GM12872 (cell line): ENCODE results near the gene EFTUD2.

Source experiments
- TF ChIP-seq, protein P1 (sequence below): IDR thresholded peaks from 3 replicates; pipeline ENCODE4 v1.5.1; 2011; ENCODE audit warnings: low read depth, mild to moderate bottlenecking, low read length, moderate library complexity; ENCODE audit not compliant: insufficient read depth

The EFTUD2 gene

DNA sequence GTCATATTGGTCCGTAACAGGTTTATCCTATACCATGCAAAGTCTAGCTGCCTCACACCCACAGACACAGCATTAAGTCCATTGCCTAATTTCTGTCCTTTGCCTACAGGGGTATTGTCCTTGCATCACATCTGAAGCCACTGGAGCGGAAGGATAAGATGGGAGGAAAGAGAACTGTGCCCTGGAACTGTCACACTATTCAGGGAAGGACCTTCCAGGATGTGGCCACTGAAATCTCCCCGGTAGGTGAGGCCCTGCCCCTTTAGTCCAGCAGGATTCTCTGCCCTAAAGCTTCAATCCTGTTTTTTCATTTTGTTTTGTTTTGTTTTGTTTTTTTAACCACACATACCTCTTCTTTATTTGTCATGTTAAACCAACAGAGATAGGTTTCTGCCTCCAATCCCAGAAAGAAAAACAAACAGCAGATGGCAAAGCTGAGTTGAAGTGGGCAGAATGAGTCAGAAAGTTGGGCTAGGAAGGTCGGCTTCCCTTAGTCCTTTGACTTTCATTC lies 2.2 kb upstream of the EFTUD2 start:
- TF ChIP-seq, protein P1, sequence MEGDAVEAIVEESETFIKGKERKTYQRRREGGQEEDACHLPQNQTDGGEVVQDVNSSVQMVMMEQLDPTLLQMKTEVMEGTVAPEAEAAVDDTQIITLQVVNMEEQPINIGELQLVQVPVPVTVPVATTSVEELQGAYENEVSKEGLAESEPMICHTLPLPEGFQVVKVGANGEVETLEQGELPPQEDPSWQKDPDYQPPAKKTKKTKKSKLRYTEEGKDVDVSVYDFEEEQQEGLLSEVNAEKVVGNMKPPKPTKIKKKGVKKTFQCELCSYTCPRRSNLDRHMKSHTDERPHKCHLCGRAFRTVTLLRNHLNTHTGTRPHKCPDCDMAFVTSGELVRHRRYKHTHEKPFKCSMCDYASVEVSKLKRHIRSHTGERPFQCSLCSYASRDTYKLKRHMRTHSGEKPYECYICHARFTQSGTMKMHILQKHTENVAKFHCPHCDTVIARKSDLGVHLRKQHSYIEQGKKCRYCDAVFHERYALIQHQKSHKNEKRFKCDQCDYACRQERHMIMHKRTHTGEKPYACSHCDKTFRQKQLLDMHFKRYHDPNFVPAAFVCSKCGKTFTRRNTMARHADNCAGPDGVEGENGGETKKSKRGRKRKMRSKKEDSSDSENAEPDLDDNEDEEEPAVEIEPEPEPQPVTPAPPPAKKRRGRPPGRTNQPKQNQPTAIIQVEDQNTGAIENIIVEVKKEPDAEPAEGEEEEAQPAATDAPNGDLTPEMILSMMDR: no peak

DNA sequence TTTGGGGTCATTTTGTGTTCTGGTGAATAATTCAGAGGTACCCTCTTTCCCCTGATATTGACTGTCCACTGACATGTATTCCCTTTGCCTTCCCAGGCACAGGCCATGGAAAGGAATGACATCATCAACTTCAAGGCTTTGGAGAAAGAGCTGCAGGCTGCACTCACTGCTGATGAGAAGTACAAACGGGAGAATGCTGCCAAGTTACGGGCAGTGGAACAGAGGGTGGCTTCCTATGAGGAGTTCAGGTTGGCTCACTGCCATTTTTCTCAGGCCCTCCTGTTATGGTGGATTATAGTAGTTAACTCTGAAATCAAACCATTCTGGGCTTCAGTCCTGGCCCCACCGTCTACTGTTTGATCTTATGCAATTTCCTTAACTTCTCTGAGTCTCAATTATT lies 1.6 kb upstream of the EFTUD2 start:
- TF ChIP-seq, protein P1: no peak

DNA sequence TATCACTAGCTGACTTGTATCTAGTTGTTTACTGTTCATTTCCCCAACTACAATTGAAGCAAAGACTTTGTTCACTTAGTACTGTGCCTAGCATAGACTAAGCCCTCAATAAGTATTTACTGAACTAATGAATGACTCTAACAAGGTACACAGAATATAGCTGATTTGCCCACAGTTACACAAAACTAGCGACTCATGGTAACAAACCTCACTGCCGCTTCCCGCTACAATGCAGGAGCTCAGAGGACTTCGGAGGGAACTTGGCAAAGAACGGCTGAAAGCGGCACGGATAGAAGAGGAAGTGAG lies 524 bp downstream of the EFTUD2 start:
- TF ChIP-seq, protein P1: no peak

DNA sequence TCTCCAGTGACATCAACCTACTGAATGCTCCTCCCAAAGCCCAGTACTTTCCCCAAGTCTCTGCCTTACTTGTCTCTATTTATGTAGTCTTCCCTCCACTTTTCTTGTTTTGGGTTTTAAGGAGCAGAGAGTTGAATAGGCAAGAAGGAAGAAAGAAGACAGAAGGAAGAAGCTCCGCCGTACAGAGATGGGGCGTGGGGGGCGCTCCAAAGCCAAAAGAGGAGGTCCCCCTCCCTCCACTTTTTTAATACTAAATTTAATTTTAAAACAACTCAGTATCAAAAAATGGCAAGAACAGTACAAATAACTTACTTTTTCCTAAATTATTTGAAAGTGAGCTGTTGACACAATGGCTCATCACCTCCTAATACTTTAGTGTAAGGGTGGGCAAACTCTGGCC lies 4.6 kb downstream of the EFTUD2 start:
- TF ChIP-seq, protein P1: no peak

DNA sequence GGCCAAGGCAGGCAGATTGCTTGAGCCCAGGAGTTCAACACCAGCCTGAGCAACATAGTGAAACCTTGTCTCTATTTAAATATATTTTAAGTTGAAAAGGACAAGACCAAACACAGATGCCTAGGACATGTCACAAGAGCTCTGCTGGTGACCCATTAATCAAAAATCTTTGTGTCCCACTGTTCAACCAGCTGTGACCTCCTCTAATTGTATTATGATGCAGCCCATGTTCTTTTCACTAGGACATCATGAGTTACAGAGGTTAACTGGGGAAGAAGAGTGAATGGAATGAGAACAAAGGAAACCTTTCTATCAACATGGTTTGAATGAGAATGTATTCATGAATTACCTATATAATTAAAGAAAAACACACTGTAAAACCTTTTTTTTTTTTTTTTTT lies 7.0 kb downstream of the EFTUD2 start:
- TF ChIP-seq, protein P1: no peak

DNA sequence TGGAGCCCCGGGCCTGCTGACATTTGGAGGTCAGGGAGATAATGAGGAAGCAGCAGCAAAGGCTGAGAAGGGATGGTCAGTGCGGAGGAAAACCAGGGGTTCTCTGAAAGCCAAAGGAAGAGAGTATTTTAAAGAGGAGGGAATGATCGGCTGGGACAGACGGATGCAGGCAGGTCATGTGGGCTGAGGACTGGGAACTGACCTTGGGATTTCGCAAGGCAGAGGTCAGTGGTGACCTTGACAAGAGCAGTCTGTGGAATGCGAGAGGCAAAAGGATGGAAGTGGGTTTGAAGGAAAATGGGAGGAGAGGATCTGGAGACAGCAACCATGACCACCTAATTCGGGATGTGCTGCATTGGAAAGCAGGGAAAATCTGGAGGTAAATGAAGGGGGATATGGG lies 10.2 kb downstream of the EFTUD2 start:
- TF ChIP-seq, protein P1: no peak

DNA sequence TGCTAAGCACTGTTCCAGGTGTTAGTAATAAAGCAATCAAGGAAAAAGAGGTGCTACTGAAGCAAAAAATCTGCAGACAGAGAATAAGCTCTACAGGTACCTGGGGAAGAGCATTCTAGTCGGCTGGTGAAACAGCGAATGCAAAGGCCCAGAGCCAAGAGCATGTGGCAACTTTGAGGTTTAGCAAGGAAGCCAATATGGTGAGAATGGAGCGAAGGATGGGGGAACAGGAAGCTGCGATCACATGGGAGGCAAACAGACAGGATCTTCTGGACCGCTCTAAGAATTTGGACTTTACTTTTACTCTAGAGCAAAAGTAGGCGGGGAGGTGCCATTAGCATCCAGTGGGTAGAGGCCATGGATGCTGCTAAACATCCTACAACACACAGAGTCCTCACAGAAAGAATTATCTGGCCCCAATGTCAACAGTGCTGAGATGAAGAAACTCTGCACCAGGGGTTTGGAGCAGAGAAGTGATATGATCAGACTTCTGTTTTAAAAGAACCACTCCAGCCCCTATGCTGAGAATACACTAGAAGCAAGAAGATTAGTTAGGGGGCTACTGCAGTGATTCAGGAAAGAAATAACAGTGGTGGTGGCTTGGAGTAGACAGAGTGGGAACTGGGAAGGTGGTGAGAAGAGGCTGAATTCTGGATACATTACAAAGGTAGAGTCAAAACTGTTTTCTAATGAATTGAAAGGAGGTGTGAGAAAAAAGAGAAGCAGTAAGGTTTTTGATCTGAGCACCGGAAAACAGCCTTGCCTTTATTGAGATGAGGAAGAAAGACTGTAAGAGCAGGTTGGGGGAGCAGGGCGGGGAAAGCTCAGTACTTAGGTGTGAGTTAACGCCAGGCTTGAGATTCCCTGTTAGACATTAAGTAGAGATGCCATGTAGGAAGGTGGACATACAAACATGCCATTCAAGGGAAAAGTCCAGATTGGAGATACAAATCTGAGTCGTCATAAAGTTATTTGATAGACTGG lies 11.0 kb downstream of the EFTUD2 start:
- TF ChIP-seq, protein P1: no peak
